ENCODE results near the gene GINS2.
A peak's percentile ranks its signal among the peaks of the same experiment; 100 is the strongest.

The GINS2 gene

GRCh38 chr16:85655216-85656129 is 33.3 kb downstream of the GINS2 start:
- no peak for DNase-seq

GRCh38 chr16:85654251-85655095 is 34.3 kb downstream of the GINS2 start:
- DNase-seq, result no peak

GRCh38 chr16:85653290-85653891 is 35.4 kb downstream of the GINS2 start:
- peak in 6 of 56 donors; percentile 11 to 68 (median 50) for DNase-seq

GRCh38 chr16:85652431-85653221 is 36.1 kb downstream of the GINS2 start:
- peak in 48 of 56 donors; percentile 19 to 88 (median 52) for DNase-seq

GRCh38 chr16:85651629-85652430 is 36.9 kb downstream of the GINS2 start:
- DNase-seq, result peak in 7 of 56 donors; percentile 26 to 57 (median 47)

GRCh38 chr16:85650844-85651628 is 37.7 kb downstream of the GINS2 start:
- DNase-seq, result peak in 48 of 56 donors; percentile 21 to 86 (median 60)

- peak in 1 of 56 donors; percentile 44 for DNase-seq
These were observed 38.5 kb downstream of the GINS2 start for GRCh38 chr16:85650135-85650843.

GRCh38 chr16:85649411-85650134 is 39.2 kb downstream of the GINS2 start:
- no peak for DNase-seq

GRCh38 chr16:85648805-85649204 is 39.9 kb downstream of the GINS2 start:
- DNase-seq, result peak in 4 of 56 donors; percentile 17 to 30 (median 24)

GRCh38 chr16:85648070-85648714 is 40.6 kb downstream of the GINS2 start:
- DNase-seq, result no peak

- no peak for DNase-seq
These were observed 41.8 kb downstream of the GINS2 start for GRCh38 chr16:85646976-85647375.

GRCh38 chr16:85646358-85646907 is 42.3 kb downstream of the GINS2 start:
- DNase-seq, result no peak

GRCh38 chr16:85645021-85645589 is 43.6 kb downstream of the GINS2 start:
- DNase-seq, result no peak

- no peak for DNase-seq
These were observed 44.6 kb downstream of the GINS2 start for GRCh38 chr16:85644093-85644712.

- DNase-seq, result no peak
These were observed 45.1 kb downstream of the GINS2 start for GRCh38 chr16:85643631-85644030.
